Measurements from ENCODE around the gene MLLT6. TPM values are rescaled to one million over a fixed set of nuclear protein-coding genes. Genes with fewer than 3 reads are reported as not detected.

MLLT6 gene
- total RNA-seq, 1 donor from 2014 or later, result 70.2 TPM

- TF ChIP-seq POLR2A (IDR thresholded peaks at IDR 0.05) (no peak), POLR2AphosphoS5 (IDR thresholded peaks at IDR 0.05; ENCODE audit: insufficient read depth in 1 of 2, low read depth in 1 of 2) (no peak)
- Histone ChIP-seq H3K27ac (peak overlapping the region; percentile 83), H3K9me3 (no peaks in the 10 kb centered on the region), H3K4me1 (peaks cover 69% of the 10 kb centered on the region), H3K4me3 (peak overlapping the region; percentile 65 to 98), H3K27me3 (no peaks in the 10 kb centered on the region), H3K36me3 (no peaks in the 10 kb centered on the region)
- DNase-seq (ENCODE audit: extremely low spot score in 2 of 2), result no peak
- intact Hi-C loops (cut with DNase I), result no loop called here
Observed at GRCh38 chr17:38746004-38746848, 41.2 kb downstream of the MLLT6 start.

GRCh38 chr17:38746849-38747462 lies 41.9 kb downstream of the MLLT6 start:
- H3K36me3 ChIP-seq, result no peaks in the 10 kb centered on the region
- no peaks in the 10 kb centered on the region for H3K9me3 ChIP-seq
- H3K4me3 ChIP-seq, result peak overlapping the region; percentile 65 to 98
- DNase-seq (ENCODE audit: extremely low spot score in 2 of 2), result no peak
- TF ChIP-seq, protein P1, sequence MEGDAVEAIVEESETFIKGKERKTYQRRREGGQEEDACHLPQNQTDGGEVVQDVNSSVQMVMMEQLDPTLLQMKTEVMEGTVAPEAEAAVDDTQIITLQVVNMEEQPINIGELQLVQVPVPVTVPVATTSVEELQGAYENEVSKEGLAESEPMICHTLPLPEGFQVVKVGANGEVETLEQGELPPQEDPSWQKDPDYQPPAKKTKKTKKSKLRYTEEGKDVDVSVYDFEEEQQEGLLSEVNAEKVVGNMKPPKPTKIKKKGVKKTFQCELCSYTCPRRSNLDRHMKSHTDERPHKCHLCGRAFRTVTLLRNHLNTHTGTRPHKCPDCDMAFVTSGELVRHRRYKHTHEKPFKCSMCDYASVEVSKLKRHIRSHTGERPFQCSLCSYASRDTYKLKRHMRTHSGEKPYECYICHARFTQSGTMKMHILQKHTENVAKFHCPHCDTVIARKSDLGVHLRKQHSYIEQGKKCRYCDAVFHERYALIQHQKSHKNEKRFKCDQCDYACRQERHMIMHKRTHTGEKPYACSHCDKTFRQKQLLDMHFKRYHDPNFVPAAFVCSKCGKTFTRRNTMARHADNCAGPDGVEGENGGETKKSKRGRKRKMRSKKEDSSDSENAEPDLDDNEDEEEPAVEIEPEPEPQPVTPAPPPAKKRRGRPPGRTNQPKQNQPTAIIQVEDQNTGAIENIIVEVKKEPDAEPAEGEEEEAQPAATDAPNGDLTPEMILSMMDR (IDR thresholded peaks at IDR 0.05), result no peak
- TF ChIP-seq POLR2A (IDR thresholded peaks at IDR 0.05) (no peak), POLR2AphosphoS5 (IDR thresholded peaks at IDR 0.05; ENCODE audit: insufficient read depth in 1 of 2, low read depth in 1 of 2) (no peak)
- H3K4me1 ChIP-seq, result peaks cover 65% of the 10 kb centered on the region
- no peaks in the 10 kb centered on the region for H3K27me3 ChIP-seq
- peak overlapping the region; percentile 83 for H3K27ac ChIP-seq
- intact Hi-C loops (cut with DNase I), result no loop called here

DNA sequence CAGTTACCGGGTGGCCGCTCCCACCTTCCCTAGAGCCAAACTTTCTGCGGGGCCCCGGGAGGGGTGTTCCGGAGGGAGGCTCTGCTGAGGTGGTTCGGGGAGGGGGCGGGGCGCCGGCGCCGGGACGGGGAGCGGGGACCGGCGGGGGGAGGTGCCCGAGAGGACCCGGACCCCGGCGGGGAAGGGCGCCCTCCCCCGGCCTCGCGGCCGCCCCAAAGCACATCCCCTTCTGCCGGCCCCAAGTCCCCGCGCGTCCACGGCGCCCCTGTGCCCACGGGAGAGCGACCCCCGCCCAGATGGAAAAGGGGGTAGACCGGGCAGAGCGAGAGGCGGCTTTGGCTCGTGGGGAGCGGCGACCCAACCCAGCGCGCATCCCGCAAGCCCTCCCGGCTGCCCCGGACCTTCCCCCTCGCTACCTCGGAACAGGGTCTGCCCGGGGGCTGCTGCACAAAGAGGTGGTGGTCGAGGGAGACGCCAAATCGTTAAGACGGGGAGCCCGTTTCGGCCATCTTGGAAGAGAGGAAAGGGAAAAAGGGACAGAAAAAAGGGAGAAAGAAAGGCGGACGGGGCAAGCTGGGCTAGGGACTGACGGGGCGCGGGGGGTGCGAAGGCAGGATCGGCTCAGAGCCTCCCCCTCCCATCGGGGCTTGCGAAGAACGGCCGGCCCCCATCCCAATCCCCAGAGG lies 42.5 kb downstream of the MLLT6 start:
- H3K27ac ChIP-seq, result peak overlapping the region; percentile 83
- no peak for DNase-seq (ENCODE audit: extremely low spot score in 2 of 2)
- intact Hi-C loops (cut with DNase I), result loop anchor here (2.0 kb wide), 1 partner anchor 17 kb away; the partner anchor contains the start of gene CISD3
- TF ChIP-seq, protein P1 (IDR thresholded peaks at IDR 0.05), result no peak
- TF ChIP-seq POLR2AphosphoS5 (IDR thresholded peaks at IDR 0.05; ENCODE audit: insufficient read depth in 1 of 2, low read depth in 1 of 2), result peak in 1 of 2 donors; percentile 43
- no peak for TF ChIP-seq POLR2A (IDR thresholded peaks at IDR 0.05)
- peak overlapping the region; percentile 65 to 98 for H3K4me3 ChIP-seq
- H3K27me3 ChIP-seq, result no peaks in the 10 kb centered on the region
- H3K36me3 ChIP-seq, result no peaks in the 10 kb centered on the region
- H3K4me1 ChIP-seq, result peaks cover 59% of the 10 kb centered on the region
- H3K9me3 ChIP-seq, result no peaks in the 10 kb centered on the region

DNA sequence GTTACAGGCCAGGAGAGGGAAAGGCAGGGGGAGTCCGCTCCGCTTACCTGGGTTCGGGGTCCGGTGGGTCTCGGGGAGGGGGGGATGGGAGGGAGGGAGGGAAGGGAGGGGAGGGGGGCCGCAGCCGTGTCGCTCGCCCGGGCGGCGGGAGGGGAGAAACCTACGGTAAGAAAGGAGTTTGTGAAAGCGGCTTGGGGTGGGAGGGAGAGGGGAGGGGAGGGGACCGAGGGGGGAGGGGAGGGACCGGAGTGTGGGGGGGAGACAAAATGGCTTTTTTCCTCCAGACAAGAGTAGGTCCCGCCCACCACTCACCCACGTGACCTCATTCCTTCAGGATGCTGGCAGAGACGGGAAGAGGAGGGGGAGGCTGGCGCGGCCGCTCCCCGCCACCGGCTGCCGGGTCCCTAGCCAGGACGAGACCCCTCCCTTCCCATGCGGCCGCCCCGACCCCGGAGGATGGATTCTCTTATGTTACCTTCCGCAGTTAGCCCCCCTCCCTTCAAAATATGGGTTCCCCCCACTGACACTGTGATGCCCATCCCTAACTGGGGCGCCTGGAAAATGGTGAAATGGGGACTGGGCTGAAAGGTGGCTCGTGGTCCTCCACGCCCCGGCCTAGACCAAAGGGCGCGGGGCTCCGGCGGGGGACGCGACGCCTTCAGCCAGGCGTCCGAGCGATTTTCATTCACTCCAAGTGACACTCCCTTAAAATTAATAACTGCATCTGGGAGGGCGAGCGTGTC lies 43.2 kb downstream of the MLLT6 start, which contains the start of gene PCGF2:
Gene PCGF2 (minus strand): TSS at position 188 of the 743 bp plus-strand sequence. CDS start 7,934 bp downstream, outside the sequence.
- DNase-seq (ENCODE audit: extremely low spot score in 2 of 2), result no peak
- TF ChIP-seq POLR2A (IDR thresholded peaks at IDR 0.05), result peak in 1 of 2 donors; percentile 54
- peak; percentile 43 to 86 for TF ChIP-seq POLR2AphosphoS5 (IDR thresholded peaks at IDR 0.05; ENCODE audit: insufficient read depth in 1 of 2, low read depth in 1 of 2)
- TF ChIP-seq, protein P1 (IDR thresholded peaks at IDR 0.05), result no peak
- peaks cover 59% of the 10 kb centered on the region for H3K4me1 ChIP-seq
- peak within 1 kb of the TSS; percentile 65 to 98 for H3K4me3 ChIP-seq
- H3K9me3 ChIP-seq, result no peaks in the 10 kb centered on the region
- no peaks in the 10 kb centered on the region for H3K36me3 ChIP-seq
- peak within 1 kb of the TSS; percentile 83 for H3K27ac ChIP-seq
- intact Hi-C loops (cut with DNase I), result loop anchor here (2.0 kb wide), 1 partner anchor 18 kb away; the partner anchor contains the start of gene CISD3
- H3K27me3 ChIP-seq, result no peaks in the 10 kb centered on the region
